ENCODE measurements around the gene GLI3.

- TF ChIP-seq, protein P1, sequence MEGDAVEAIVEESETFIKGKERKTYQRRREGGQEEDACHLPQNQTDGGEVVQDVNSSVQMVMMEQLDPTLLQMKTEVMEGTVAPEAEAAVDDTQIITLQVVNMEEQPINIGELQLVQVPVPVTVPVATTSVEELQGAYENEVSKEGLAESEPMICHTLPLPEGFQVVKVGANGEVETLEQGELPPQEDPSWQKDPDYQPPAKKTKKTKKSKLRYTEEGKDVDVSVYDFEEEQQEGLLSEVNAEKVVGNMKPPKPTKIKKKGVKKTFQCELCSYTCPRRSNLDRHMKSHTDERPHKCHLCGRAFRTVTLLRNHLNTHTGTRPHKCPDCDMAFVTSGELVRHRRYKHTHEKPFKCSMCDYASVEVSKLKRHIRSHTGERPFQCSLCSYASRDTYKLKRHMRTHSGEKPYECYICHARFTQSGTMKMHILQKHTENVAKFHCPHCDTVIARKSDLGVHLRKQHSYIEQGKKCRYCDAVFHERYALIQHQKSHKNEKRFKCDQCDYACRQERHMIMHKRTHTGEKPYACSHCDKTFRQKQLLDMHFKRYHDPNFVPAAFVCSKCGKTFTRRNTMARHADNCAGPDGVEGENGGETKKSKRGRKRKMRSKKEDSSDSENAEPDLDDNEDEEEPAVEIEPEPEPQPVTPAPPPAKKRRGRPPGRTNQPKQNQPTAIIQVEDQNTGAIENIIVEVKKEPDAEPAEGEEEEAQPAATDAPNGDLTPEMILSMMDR (IDR thresholded peaks at IDR 0.05), result no peak
- TF ChIP-seq POLR2A (IDR thresholded peaks at IDR 0.05), result no peak
Measured at GRCh38 chr7:42217053-42217452, 20.0 kb downstream of the GLI3 start.
